HS-5 (cell line): Measurements from ENCODE around the gene FOXN1.
"Not testable (repeated sequence)": the region's sequence is repeated elsewhere in the genome, so short reads cannot be mapped to it uniquely, and the experiment has no call there.

Experiments
- DNase-seq: peaks from one replicate; pipeline ENCODE4 v3.0.0-alpha.2; 2012; ENCODE audit warnings: low read depth

The FOXN1 gene

GRCh38 chr17:28573966-28574480 lies 67.9 kb downstream of the FOXN1 start:
- DNase-seq = no peak

GRCh38 chr17:28574526-28574925 lies 68.4 kb downstream of the FOXN1 start:
- no peak for DNase-seq

GRCh38 chr17:28575126-28575795 lies 69.1 kb downstream of the FOXN1 start:
- no peak for DNase-seq

- not testable (repeated sequence) for DNase-seq
These were observed 69.9 kb downstream of the FOXN1 start for GRCh38 chr17:28576016-28576415.

- no peak for DNase-seq
These were observed 70.8 kb downstream of the FOXN1 start, which contains the start of gene ALDOC for GRCh38 chr17:28576758-28577465. ALDOC (minus strand) TSS chr17:28576895; CDS start chr17:28575532, 1,363 bp downstream.

GRCh38 chr17:28577466-28577824 lies 71.3 kb downstream of the FOXN1 start:
- no peak for DNase-seq

GRCh38 chr17:28578246-28579195 lies 72.4 kb downstream of the FOXN1 start:
- DNase-seq = no peak

GRCh38 chr17:28579526-28579925 lies 73.4 kb downstream of the FOXN1 start:
- DNase-seq = no peak

- no peak for DNase-seq
These were observed 74.8 kb downstream of the FOXN1 start for GRCh38 chr17:28580959-28581358.

GRCh38 chr17:28582513-28582912 lies 76.4 kb downstream of the FOXN1 start:
- no peak for DNase-seq

- no peak for DNase-seq
These were observed 78.3 kb downstream of the FOXN1 start for GRCh38 chr17:28584434-28584833.

- no peak for DNase-seq
These were observed 79.7 kb downstream of the FOXN1 start for GRCh38 chr17:28585851-28586250.
